OCI-LY3 (cell line): ENCODE results near the gene AP3S2.

Experiments
- CTCF ChIP-seq: fragments of 200-600, 300-600 bp; sonication (generic); IDR thresholded peaks from 2 replicates; pipeline ENCODE4 v1.5.1; 2014; ENCODE audit warnings: antibody characterized with exemption, low read length, low read depth
- EZH2phosphoT487 ChIP-seq: fragments of 200-600 bp; shearing (Covaris generic); IDR thresholded peaks from 2 replicates; pipeline ENCODE4 v1.6.1; 2018; ENCODE audit warnings: antibody characterized with exemption, mixed run types, low read depth

GRCh38 chr15:89917442-89918101 lies 23.8 kb upstream of the AP3S2 start:
- TF ChIP-seq CTCF (no peak), EZH2phosphoT487 (no peak)
